Measurements from ENCODE around the gene TRAPPC2. TPM values are rescaled to one million over a fixed set of nuclear protein-coding genes. Genes with fewer than 3 reads are reported as not detected.
"Not testable (repeated sequence)": the region's sequence is repeated elsewhere in the genome, so short reads cannot be mapped to it uniquely, and the experiment has no call there.

The TRAPPC2 gene
- total RNA-seq, 1 experiment from 2014 or later, result 20.4 TPM

DNA sequence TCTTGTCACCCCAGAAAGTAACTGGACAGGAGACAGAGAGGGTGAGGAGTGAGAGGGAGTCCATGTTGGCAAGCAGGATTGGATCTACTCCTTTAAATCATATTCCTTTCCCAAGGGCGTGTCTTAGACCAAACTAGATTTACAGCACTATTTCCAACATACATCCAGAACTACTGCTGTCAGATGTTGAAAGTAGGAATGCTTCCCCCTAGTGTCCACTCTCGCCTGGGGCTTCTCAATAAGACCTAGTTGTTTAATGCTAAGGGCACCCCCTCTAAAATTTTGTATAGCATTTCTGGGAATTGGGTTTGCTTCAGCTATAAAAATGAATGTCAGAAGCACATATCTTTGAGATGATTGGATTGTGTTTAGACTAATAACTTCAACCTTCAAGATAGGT lies 13.4 kb upstream of the TRAPPC2 start:
- peak; percentile 59 for DNase-seq (ENCODE audit: low read depth)

DNA sequence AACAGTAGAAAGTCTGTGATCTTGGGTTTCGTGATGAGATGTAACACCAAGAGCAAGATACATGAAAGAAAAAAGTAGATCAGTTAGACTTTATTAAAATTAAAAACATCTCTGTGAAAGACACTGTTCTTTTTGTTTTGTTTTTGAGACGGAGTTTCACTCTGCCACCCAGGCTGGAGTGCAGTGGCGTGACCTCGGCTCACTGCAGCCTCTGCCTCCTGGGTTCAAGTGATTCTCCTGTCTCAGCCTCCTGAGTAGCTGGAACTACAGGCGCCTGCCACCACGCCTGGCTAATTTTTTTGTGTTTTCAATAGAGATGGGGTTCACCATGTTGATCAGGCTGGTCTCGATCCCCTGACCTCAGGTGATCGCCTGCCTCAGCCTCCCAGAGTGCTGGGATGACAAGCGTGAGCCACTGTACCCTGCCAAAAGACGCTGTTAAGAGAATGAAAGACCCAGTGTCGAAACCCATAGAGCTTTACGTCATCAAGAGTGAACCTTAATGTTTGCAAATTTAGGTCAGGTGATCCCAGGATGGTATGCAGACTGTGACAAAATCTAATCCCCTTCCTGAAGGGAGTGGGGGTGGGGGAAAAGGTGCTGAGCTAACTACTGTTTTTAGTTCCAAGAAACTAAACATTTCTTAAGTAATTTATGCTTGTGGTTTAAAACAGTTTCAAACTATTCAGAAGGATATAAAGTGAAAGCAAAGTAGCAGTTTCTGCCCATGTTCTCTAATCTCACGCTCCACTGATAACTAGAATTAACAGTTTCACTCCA lies 8.2 kb upstream of the TRAPPC2 start:
- DNase-seq (ENCODE audit: low read depth), result no peak

DNA sequence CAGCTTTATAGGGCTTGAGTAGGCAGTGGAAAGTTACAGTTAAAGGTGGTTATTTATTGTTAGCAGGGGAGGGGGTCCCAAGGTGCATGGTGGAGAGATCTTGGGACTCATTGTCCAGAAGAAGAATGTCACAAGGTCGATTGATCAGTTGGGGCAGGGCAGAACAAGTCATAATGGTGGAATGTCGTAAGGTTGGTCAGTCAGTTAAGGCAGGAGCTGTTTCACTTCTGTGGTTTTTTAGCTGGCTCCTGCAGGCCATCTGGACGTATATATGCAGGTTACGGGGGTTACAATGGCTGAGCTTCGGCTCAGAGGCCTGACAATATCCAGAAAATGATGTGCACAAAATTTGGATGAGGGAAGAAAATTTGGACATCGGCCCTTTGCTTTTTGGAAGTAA lies 7.3 kb upstream of the TRAPPC2 start:
- no peak for DNase-seq (ENCODE audit: low read depth)

DNA sequence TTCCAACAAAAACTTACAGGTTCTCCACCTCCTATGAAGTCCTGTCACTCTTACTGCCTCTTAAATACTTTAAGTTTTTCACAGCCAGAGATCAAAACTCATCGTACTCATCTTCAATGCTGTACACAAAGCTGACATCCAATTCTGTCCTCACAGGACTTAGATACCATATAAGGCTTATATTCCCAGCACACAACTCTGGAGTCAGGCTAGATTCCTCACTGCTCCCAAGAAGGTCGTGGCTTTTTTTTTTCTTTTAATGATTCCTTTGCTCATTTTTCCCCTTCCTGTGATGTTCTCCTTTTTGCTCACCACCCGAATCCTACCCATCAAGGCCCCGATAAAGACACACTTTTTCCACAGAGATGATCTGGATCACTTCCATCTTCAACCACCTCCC lies 914 bp downstream of the TRAPPC2 start:
- DNase-seq (ENCODE audit: low read depth), result peak; percentile 15

DNA sequence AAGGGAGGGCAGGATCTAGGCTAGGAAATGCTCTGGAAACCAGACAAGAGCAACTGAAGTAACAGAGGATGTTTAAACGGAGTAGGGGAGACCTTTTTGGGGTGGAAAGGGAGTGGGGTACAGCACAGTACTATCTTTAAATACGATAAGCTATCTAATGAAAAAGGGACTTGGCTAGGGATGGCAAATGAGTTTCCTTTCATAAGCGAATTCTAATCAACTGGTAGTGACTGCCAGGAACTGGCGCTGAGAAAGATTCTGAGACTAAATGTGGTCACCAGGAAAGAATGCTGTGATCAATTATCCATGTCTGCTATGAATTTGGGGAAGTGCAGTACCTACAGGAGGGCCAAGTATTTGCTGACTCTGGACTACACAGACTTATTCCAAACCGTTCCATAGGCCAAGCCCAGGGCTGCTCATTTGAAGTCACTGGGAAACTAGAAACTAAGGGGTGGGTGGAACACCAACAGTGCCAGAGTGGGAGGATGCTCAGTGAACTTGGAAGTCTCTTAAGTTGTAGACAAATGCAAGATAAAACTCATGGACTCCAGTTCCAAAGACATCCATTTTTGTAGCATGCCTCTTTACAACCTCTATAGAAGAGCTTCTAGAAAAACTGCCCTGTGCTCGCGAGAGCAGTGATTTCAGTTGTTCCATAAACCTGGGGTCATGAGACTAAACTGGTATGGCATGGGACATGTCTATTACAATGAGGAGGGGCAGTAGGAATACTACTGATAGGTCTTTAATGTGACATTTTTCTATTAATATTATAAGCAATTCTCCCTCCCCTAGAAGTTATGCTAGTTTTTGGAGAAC lies 2.0 kb downstream of the TRAPPC2 start:
- no peak for DNase-seq (ENCODE audit: low read depth)

DNA sequence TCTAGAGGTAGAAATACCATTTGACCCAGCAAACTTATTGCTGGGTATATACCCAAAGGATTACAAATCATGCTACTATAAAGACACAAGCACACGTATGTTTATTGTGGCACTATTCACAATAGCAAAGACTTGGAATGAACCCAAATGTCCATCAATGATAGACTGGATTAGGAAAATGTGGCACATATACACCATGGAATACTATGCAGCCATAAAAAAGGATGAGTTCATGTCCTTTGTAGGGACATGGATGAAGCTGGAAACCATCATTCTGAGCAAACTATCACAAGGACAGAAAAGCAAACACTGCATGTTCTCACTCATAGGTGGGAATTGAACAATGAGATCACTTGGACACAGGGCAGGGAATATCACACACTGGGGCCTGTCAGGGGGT lies 3.9 kb downstream of the TRAPPC2 start:
- DNase-seq (ENCODE audit: low read depth), result not testable (repeated sequence)

DNA sequence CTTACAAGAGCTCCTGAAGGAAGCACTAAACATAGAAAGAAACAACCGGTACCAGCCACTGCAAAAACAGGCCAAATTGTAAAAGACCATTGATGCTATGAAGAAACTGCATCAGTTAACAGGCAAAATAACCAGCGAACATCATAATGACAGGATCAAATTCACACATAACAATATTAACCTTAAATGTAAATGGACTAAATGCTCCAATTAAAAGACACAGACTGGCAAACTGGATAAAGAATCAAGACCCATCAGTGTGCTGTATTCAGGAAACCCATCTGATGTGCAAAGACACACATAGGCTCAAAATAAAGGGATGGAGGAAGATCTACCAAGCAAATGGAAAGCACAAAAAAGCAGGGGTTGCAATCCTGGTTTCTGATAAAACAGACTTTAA lies 7.8 kb downstream of the TRAPPC2 start:
- not testable (repeated sequence) for DNase-seq (ENCODE audit: low read depth)

DNA sequence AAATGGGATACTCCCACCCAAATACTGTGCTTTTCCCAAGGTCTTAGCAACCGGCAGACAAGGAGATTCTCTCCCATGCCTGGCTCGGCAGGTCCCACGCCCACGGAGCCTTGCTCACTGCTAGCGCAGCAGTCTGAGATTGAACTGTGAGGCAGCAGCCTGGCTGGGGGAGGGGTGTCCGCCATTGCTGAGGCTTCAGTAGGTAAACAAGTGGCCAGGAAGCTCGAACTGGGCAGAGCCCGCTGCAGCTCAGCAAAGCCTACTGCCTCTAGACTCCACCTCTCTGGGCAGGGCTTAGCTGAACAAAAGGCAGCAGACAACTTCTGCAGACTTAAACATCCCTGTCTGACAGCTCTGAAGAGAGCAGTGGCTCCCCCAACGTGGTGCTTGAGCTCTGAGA lies 9.5 kb downstream of the TRAPPC2 start:
- DNase-seq (ENCODE audit: low read depth), result not testable (repeated sequence)

DNA sequence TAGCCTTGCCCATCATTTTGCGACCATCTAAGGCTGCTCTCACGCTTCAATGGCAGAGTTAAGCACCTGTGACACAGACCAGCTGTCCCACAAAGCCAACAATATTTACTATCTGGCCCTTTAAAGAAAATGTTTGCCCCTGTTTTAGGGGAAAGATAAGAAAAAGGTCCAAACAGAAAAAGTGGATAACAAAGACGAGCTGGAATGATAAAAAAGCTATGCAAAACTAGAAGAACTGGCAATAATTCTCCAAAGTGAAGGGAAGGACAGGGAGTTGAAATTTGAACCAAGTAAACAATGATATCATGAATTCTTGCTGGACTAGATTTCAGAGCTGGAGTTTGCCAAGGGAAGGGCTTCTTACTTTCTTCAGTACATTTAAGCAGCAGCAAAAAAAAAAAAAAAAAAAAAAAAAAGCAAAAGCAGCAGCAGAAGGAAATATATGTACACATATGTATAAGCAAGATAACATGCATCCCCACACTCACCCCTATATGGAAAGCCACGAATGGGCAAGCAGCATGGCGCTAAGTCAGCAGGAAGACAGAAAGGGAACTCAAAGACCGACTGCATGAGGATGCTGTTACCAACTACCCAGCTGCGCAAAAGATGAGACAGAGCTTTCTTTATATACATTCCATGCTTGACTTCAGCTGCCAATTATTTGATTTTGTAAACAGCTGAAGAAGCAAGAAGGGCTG lies 12.5 kb downstream of the TRAPPC2 start:
- DNase-seq (ENCODE audit: low read depth), result no peak

DNA sequence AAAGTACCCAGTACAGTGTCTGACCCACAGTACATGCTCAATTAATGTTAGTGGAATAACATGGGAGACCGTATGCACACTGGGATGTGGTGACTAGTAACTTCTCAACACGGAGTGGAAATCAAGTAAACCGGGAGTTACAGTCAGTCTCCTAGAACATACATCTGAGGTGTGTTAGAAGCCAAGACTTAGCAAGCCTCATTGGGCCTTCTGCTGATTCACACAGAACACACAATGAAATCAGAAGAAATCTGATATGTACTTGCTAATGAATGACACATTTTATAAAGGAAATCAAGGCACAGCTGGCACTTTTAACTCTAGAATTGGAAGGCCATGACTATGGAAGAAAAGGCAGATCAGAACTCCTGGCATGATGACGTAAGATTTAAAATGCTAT lies 13.0 kb downstream of the TRAPPC2 start:
- no peak for DNase-seq (ENCODE audit: low read depth)

DNA sequence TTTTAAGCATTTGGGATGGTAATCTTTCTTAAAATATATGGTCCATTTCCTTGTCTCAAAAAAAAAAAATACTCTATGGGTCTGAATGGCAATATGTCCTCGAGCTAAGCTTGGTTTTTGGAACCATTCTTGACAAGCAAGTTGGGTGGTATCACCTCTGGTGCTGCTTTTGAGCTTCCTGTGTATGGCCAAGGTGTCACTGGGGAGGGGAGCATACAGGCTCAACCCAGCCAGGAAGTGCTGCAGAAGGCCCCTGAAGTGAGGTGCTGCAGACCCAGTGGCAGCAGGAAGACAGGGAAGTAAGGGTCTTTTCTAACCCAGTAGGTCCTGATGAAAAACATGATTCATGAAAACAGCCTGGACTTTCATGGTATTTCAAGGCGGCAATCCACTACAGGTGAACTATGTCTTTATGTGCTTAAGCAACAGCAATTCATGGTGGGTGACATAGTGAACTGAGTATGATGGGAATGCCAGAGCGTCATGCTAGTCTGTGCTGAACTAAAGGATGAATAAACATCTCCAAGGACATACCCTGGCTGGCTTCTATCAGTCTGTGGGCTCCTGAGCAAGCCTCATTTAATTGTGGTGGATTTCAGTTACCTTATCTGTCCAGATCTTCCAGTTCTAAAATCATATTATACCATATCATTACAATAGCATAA lies 15.1 kb downstream of the TRAPPC2 start:
- DNase-seq (ENCODE audit: low read depth), result no peak

DNA sequence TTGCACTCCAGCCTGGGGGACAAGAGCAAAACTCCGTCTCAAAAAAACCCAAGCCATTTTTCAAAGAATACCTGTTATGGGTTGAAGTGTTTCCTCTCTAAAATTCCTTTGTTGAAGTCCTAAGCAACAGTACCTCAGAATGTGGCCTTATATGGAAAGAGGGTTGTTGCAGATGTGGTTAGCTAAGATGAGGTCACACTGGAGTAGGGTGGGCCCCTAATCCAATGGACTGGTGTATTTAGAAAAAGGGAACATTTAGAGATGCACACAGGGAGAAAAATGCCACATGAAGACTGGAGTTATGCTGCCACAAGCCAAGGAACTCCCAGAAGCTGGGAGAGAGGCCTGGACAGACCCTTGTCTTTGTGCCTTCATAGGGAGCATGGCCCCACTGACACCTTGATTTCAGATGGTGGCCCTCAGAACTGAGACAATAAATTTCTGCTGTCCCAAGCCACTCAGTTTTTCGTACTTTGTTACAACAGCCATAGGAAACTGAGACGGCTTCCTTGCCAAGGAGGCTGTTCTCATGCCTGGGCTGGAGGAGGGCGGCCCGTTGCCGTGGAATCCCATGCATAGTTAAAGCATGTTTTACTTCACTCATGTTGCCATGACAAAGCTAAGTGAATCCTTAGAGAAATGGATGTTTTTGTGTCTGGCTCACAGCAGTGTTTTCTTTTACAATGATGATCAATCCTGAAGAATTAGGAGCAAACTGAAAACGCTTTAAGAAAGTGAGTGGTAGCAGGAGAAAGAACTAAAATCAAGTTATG lies 16.5 kb downstream of the TRAPPC2 start:
- DNase-seq (ENCODE audit: low read depth), result peak; percentile 18

DNA sequence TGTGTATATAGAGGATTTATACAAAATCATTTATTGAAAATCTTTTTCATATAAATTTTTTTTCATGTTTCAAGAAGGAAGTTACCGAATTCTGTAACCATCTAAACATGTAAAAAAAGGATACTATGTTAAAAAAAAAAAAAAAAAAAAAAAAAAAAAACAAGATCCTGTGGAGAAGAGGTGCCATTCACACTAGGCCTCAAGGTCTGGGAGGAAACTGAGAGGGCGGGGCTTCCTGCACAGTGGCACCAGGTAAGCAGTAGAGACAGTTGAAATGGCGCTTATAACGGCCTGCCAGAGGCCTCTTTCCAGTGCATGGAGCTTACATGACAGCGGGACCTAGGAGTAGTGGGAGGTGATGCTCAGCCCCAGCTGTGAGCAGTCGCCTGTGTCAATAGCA lies 17.5 kb downstream of the TRAPPC2 start:
- no peak for DNase-seq (ENCODE audit: low read depth)

DNA sequence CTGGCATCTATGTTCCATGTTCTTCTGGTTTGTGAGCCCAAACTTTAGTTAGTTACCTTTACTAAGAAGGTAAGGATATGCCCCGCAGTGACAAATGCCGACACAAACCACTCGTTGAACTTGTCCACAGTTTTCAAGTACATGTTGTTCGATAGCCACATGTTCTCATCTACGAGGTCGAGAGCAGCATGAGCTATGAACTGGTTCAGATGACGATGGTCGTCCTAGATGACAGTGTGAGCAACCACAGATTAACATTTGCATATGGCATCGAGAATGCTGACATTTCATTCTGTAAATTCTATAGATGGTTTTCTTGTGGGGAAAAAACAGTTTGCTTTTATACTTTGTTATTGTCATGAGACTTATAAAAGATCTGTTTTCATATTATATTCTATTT lies 18.0 kb downstream of the TRAPPC2 start:
- DNase-seq (ENCODE audit: low read depth), result no peak

DNA sequence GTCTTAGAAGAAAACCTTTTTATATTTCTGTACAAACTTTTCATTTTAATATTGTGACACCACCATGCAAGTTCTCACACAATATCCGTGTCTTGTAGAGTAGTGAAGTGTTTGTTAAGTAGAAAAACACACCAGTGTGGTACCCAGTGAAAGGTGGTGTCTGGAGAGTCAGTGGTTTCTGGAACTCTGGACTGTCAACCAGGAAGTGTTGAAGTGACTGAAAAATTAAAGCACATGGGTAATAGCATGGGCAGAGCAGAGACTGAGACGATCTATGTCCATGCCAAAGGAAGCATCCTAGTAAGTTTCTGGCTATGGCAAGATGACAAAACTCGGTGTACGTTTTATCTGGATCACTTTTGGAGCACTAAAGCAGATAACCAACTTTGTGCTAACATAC lies 23.3 kb downstream of the TRAPPC2 start:
- DNase-seq (ENCODE audit: low read depth), result no peak

DNA sequence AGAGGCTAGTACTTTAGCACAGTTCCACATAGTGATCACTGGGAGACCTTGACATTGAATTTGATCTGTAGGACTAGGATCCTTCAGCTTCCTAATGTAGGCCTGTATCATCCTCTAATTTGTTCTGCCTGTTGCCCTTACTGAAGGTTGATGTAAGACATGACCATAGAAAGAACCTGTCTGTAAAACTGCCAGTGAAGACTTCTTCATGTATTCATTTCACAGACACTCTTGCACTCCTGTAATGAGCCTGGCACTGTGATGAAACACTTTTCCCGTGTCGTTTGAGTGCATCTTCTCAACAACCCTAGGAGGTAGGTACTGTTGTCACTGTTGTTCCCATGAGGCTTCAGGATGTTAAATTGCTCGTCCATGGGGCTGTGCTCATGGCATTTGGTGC lies 30.8 kb downstream of the TRAPPC2 start:
- DNase-seq (ENCODE audit: low read depth), result no peak

DNA sequence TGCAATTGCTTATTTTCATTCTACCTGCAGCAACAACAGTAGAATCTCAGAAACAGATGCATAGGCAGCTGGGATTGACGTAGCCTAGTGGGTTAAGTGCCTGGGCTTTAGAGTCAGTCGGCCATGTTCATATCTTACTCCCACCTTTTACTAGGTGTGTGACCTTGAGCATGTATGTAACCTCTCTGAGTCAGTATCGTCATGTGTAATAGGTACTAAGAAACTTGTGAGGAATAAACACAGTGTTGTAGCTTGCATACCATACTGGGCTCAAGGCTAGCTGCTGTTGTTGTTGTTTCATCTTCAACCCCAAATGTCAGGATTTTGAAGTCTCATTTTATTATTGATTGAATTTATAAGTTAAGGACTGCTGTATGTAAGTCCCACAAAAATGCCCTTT lies 31.3 kb downstream of the TRAPPC2 start:
- DNase-seq (ENCODE audit: low read depth), result no peak

DNA sequence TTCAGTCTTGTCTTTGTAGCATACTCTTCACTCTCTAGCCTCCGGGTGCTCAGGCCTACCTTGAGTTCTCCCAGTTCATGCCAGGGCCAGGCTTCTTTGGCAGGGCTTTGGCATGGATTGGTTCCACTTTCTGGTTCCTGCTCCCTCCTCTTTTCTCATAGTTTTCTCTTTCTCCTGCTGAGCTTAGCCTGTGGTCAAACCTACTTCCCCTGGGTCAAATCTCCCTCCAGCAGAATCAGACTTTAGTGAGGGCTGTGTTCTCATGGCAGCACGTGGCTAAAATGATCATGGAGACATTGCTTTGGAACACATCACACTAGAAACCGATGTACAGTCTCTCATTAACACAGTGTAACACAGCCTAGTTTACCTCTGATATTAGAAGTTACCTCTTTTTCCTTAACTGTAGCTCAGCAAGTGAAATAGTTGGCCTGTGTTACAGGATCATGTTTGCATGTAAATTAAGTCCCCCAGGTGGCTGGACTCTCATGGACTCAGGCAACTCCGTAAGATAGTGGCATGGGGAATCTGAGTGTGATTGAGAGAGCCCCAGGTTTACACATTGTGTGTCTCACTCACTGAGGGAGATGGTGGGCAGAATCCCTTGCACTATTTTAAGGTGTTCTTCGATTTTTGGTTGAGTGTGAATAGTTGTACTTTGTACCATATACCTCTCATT lies 32.2 kb downstream of the TRAPPC2 start:
- DNase-seq (ENCODE audit: low read depth), result no peak

DNA sequence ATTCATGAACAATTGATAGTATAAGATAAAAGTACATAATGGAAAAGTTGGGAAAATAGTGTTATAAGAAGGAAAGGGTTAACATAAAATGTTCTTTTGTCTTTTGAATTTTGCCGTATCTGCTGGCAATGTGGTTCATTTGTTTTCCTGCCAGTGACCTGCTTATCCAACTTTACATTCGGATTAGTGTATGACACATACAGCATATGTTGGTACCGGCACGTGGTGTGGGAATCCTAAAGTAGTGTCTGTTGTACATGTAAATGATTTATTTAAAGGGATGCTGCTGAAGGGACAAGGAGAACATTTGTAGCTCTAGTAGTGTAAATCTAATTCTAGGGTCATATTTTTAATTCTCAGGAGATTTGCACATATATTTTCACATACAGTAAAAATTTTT lies 34.0 kb downstream of the TRAPPC2 start:
- DNase-seq (ENCODE audit: low read depth), result no peak

DNA sequence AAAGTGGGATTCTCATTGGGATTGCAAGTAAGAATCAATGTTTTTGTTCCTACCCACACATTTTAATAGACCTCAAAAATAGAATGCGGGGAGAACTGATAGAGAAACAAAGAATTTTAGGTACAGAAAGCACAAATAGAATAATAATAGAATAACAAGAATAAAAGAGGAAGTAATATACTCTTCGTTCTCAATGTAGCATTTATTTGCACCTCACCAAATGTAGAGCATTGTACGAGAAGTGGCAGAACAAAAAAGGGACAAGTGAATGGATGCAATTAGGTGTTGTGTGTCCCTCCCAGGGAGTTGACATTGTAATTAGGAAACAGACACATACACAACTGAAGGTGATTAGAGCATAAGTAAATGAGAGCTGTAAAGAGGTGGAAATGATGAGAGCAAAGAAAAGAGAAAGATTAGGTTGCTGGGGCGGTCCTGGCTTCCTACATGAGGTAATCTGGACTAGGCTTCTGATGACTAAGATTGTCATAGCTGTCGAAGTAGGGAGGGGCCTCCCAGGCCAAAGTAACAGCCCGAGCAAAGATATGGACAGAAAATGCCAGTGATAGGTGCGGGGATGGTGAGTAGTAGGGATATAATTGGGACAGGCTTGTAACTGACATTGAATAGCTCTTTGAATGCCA lies 35.1 kb downstream of the TRAPPC2 start:
- peak; percentile 16 for DNase-seq (ENCODE audit: low read depth)
